Lower lobe of right lung (tissue), 2 donors: Measurements from ENCODE around the gene FAM83D. TPM values are rescaled to one million over a fixed set of nuclear protein-coding genes. Genes with fewer than 3 reads are reported as not detected.

Source experiments
- ATAC-seq, 2 donors: fragments of 200-7000 bp; cut with Tn5 transposase; one replicate each; pipeline ENCODE4 v1.9.1; 2020 to 2022; ENCODE audit warnings: mild to moderate bottlenecking in 2 of 2, moderate library complexity in 2 of 2
- DNase-seq: peaks from one replicate; pipeline ENCODE4 v3.0.0-alpha.2; 2020
- H3K27ac ChIP-seq: fragments of 200-600 bp; one replicate; pipeline ENCODE4 v1.8.0; 2022
- H3K27me3 ChIP-seq: fragments of 200-600 bp; one replicate; pipeline ENCODE4 v1.8.0; 2022; ENCODE audit warnings: low read depth
- H3K36me3 ChIP-seq: fragments of 200-600 bp; one replicate; pipeline ENCODE4 v1.8.0; 2022; ENCODE audit warnings: mild to moderate bottlenecking
- H3K4me1 ChIP-seq: fragments of 200-600 bp; one replicate; pipeline ENCODE4 v1.8.0; 2022
- H3K4me3 ChIP-seq: fragments of 200-600 bp; one replicate; pipeline ENCODE4 v1.8.0; 2022; ENCODE audit warnings: mild to moderate bottlenecking
- H3K9me3 ChIP-seq: fragments of 200-600 bp; one replicate; pipeline ENCODE4 v1.8.0; 2022
- intact Hi-C: fragments of 100-400 bp; cut with DNase I; formaldehyde crosslinking; loops from one replicate; pipeline ENCODE4 v1.11.0; 2022
- total RNA-seq: library from RNA; stranded (reverse); fragmentation: NEBNext Ultra II Directional; extraction: Animal tissue kit (Norgen Biotek cat#: 25700); gene quantifications from one replicate; pipeline ENCODE4 v1.2.1, GENCODE V29; 2021
- TF ChIP-seq, protein P1 (sequence below): fragments of 200-600 bp; IDR thresholded peaks from one replicate; pipeline ENCODE4 v1.8.0; 2022; ENCODE audit warnings: antibody characterized with exemption, mild to moderate bottlenecking
- donor health status: DM: no; HTN: yes; CAD: no; lungs with severe emphysema.

The FAM83D gene
- total RNA-seq, 1 donor from 2014 or later: 0.71 TPM

- no peak overlapping the region for H3K4me3 ChIP-seq
Observed at GRCh38 chr20:38985603-38986170, 59.5 kb downstream of the FAM83D start.

DNA sequence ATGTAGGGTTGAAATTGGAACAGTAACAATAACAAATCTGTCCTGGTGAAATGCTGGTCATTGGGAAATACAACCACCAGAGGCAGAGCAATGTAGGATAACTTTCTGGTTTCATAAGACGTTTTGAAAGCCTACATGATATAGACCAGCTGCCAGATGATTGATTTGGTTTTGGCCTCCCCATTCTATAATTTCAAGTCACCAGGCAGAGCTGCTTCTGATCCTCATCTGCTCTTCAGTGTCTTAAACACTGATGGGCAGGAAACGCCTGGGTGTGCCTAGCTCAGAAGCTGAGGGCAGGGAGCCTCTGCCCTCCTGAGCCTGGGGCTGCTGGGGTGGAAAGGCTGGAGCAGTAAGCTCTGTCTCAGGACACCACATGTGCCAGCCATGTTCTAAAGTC is 60.4 kb downstream of the FAM83D start:
- no peak for ATAC-seq
- no peak overlapping the region for H3K4me3 ChIP-seq
- H3K4me1 ChIP-seq: no peaks in the 10 kb centered on the region
- no peak for DNase-seq
- no peak overlapping the region for H3K27ac ChIP-seq
- no peaks in the 10 kb centered on the region for H3K27me3 ChIP-seq
- no peaks in the 10 kb centered on the region for H3K9me3 ChIP-seq
- peaks cover 56% of the 10 kb centered on the region for H3K36me3 ChIP-seq
- TF ChIP-seq, protein P1, sequence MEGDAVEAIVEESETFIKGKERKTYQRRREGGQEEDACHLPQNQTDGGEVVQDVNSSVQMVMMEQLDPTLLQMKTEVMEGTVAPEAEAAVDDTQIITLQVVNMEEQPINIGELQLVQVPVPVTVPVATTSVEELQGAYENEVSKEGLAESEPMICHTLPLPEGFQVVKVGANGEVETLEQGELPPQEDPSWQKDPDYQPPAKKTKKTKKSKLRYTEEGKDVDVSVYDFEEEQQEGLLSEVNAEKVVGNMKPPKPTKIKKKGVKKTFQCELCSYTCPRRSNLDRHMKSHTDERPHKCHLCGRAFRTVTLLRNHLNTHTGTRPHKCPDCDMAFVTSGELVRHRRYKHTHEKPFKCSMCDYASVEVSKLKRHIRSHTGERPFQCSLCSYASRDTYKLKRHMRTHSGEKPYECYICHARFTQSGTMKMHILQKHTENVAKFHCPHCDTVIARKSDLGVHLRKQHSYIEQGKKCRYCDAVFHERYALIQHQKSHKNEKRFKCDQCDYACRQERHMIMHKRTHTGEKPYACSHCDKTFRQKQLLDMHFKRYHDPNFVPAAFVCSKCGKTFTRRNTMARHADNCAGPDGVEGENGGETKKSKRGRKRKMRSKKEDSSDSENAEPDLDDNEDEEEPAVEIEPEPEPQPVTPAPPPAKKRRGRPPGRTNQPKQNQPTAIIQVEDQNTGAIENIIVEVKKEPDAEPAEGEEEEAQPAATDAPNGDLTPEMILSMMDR: no peak
- intact Hi-C loops: no loop called here

More at GRCh38 chr20:38985603-38986170, 59.5 kb downstream of the FAM83D start:
- H3K27me3 ChIP-seq: no peaks in the 10 kb centered on the region
- no peak overlapping the region for H3K27ac ChIP-seq
- peak; percentile 60 to 67 for ATAC-seq
- H3K4me1 ChIP-seq: no peaks in the 10 kb centered on the region
- H3K9me3 ChIP-seq: no peaks in the 10 kb centered on the region
- intact Hi-C loops: no loop called here
- TF ChIP-seq, protein P1: no peak
- no peak for DNase-seq
- H3K36me3 ChIP-seq: peaks cover 50% of the 10 kb centered on the region

- TF ChIP-seq, protein P1: no peak
- intact Hi-C loops: no loop called here
- Histone ChIP-seq H3K4me1 (no peaks in the 10 kb centered on the region), H3K36me3 (peaks cover 53% of the 10 kb centered on the region), H3K4me3 (no peak overlapping the region), H3K27ac (no peak overlapping the region), H3K9me3 (no peaks in the 10 kb centered on the region), H3K27me3 (no peaks in the 10 kb centered on the region)
- ATAC-seq (no peak), DNase-seq (no peak)
Observed at GRCh38 chr20:38987777-38988176, 61.6 kb downstream of the FAM83D start.

GRCh38 chr20:38990728-38991127 is 64.5 kb downstream of the FAM83D start:
- Histone ChIP-seq H3K27me3 (no peaks in the 10 kb centered on the region), H3K4me1 (no peaks in the 10 kb centered on the region), H3K4me3 (no peak overlapping the region), H3K36me3 (peaks cover 67% of the 10 kb centered on the region), H3K27ac (no peak overlapping the region), H3K9me3 (no peaks in the 10 kb centered on the region)
- TF ChIP-seq, protein P1: no peak
- intact Hi-C loops: no loop called here
- DNase-seq (no peak), ATAC-seq (no peak)

- TF ChIP-seq, protein P1: no peak
- no peaks in the 10 kb centered on the region for H3K4me1 ChIP-seq
- H3K9me3 ChIP-seq: no peaks in the 10 kb centered on the region
- no peak overlapping the region for H3K27ac ChIP-seq
- no peak overlapping the region for H3K4me3 ChIP-seq
- intact Hi-C loops: no loop called here
- ATAC-seq (no peak), DNase-seq (no peak)
- H3K27me3 ChIP-seq: no peaks in the 10 kb centered on the region
- H3K36me3 ChIP-seq: peaks cover 76% of the 10 kb centered on the region
Observed at GRCh38 chr20:38991814-38992704, 65.8 kb downstream of the FAM83D start.
